HepG2 (cell line): ENCODE results near the gene GNG13. TPM values are rescaled to one million over a fixed set of nuclear protein-coding genes. Genes with fewer than 3 reads are reported as not detected.

Experiments
- ATAC-seq: fragments of 200-7000 bp; cut with Tn5 transposase; 3 replicates; pipeline ENCODE4 v1.9.1; 2020; ENCODE audit warnings: mild to moderate bottlenecking, moderate library complexity
- BruUV-seq: library from RNA; stranded (reverse); fragments of 400-500 nt; replicated peaks from 2 replicates; lab custom pipeline; 2021; lab: Mats Ljungman, UMichigan
- CTCF ChIA-PET: fragments of 300-600 bp; formaldehyde crosslinking; extraction: SDS; loops from one replicate; lab custom pipeline; 2021; ENCODE audit warnings: low total read pairs, inconsistent platforms, low intra/inter-chr PET ratio; lab: Yijun Ruan, JAX
- POLR2A ChIA-PET: fragments of 350-600 bp; sonication (Branson Sonifier 250); formaldehyde crosslinking; loops from one replicate; lab custom pipeline; 2020; ENCODE audit warnings: antibody characterized with exemption, inconsistent platforms; lab: Yijun Ruan, JAX
- DNase-seq: peaks from one replicate; pipeline ENCODE4 v3.0.0-alpha.2; 2015; ENCODE audit warnings: low spot score
- FAIRE-seq: peaks from 3 replicates; lab custom pipeline; 2011; peaks lifted over from hg19 to GRCh38; lab: Jason Lieb, UNC
- H2AFZ ChIP-seq: one replicate; pipeline ENCODE4 v1.6.1; 2011; ENCODE audit warnings: low read length, inconsistent platforms
- H3K27ac ChIP-seq: fragments of 300-600 bp; 3 replicates; pipeline ENCODE4 v1.8.0; 2011; ENCODE audit warnings: mixed run types, mild to moderate bottlenecking, mixed read lengths, low read length, inconsistent platforms; ENCODE audit not compliant: insufficient read depth; ENCODE audit errors: extremely low read length
- H3K27me3 ChIP-seq, 2 experiments: fragments of 200-600 bp in 1 of 2; 2 replicates in 1 of 2; 3 replicates in 1 of 2; pipeline versions ENCODE4 v1.6.0 to v1.8.0; 2011; ENCODE audit warnings: low read length in 2 of 2, mild to moderate bottlenecking in 2 of 2, moderate library complexity in 2 of 2, inconsistent platforms in 1 of 2; ENCODE audit not compliant: insufficient read depth in 2 of 2, control insufficient read depth in 1 of 2
- H3K36me3 ChIP-seq, 2 experiments: fragments of 200-600 bp in 1 of 2; replicated peaks in 1 of 2; 2 replicates in 1 of 2; 3 replicates in 1 of 2; pipeline versions ENCODE4 v1.5.1 to v1.8.0; 2011; ENCODE audit warnings: low read length in 2 of 2, inconsistent platforms in 1 of 2; ENCODE audit not compliant: insufficient read depth in 2 of 2, control insufficient read depth in 1 of 2
- H3K4me1 ChIP-seq: 2 replicates; pipeline ENCODE4 v1.5.1; 2012; ENCODE audit warnings: low read length, inconsistent platforms; ENCODE audit not compliant: insufficient read depth
- H3K4me2 ChIP-seq: 2 replicates; pipeline ENCODE4 v1.6.0; 2011; ENCODE audit warnings: low read depth, low read length, inconsistent platforms
- H3K4me3 ChIP-seq, 3 experiments: fragments of 200-600 bp in 1 of 3; sonication (generic), shearing (Covaris generic) in 1 of 3; replicated peaks in 1 of 3; 2 replicates each; pipeline ENCODE4 v1.5.1; 2011 to 2016; ENCODE audit warnings: low read length in 3 of 3, inconsistent platforms in 2 of 3, low read depth in 2 of 3, mild to moderate bottlenecking in 2 of 3, control low read depth in 1 of 3, mixed read lengths in 1 of 3; ENCODE audit not compliant: insufficient read depth in 1 of 3
- H3K79me2 ChIP-seq: one replicate; pipeline ENCODE4 v1.6.1; 2011; ENCODE audit warnings: low read length, inconsistent platforms; ENCODE audit not compliant: insufficient read depth
- H3K9ac ChIP-seq: 2 replicates; pipeline ENCODE4 v1.6.0; 2011; ENCODE audit warnings: mild to moderate bottlenecking, low read depth, low read length, inconsistent platforms; ENCODE audit not compliant: insufficient read depth
- H3K9me3 ChIP-seq: 2 replicates; pipeline ENCODE4 v1.5.1; 2012; ENCODE audit warnings: mild to moderate bottlenecking, low read length
- H4K20me1 ChIP-seq: 2 replicates; pipeline ENCODE4 v1.6.0; 2011; ENCODE audit warnings: inconsistent platforms, mild to moderate bottlenecking, low read length, moderate library complexity; ENCODE audit not compliant: insufficient read depth
- ATF7-NPFF ChIP-seq: sonication (generic); formaldehyde crosslinking; IDR thresholded peaks from 2 replicates; pipeline ENCODE4 v1.8.1; 2023; ENCODE audit warnings: mild to moderate bottlenecking, low read depth, missing genetic modification reagents, moderate library complexity
- CTCF ChIP-seq: sonication (generic); formaldehyde crosslinking; IDR thresholded peaks from 2 replicates; pipeline ENCODE4 v1.5.0; 2020; ENCODE audit warnings: mild to moderate bottlenecking, missing genetic modification reagents, moderate library complexity
- MTA1 ChIP-seq: sonication (generic); formaldehyde crosslinking; IDR thresholded peaks from 2 replicates; pipeline ENCODE4 v1.4.0; 2020; ENCODE audit warnings: missing genetic modification reagents, mild to moderate bottlenecking, borderline replicate concordance
- PHF21A ChIP-seq: sonication (generic); formaldehyde crosslinking; IDR thresholded peaks from 2 replicates; pipeline ENCODE4 v1.5.0; 2020; ENCODE audit warnings: mild to moderate bottlenecking, missing genetic modification reagents
- RFX5 ChIP-seq: IDR thresholded peaks from 2 replicates; pipeline ENCODE4 v1.6.1; 2011; ENCODE audit warnings: low read depth, low read length, improper control_type of control experiment
- ZNF317 ChIP-seq: sonication (generic); formaldehyde crosslinking; IDR thresholded peaks from 2 replicates; pipeline ENCODE4 v1.5.0; 2020; ENCODE audit warnings: mild to moderate bottlenecking, missing genetic modification reagents
- ZNF326 ChIP-seq: sonication (generic); formaldehyde crosslinking; IDR thresholded peaks from 2 replicates; pipeline ENCODE4 v1.4.0; 2020; ENCODE audit warnings: missing genetic modification reagents, borderline replicate concordance
- ZNF724P ChIP-seq: sonication (generic); formaldehyde crosslinking; IDR thresholded peaks from 2 replicates; pipeline ENCODE4 v1.8.0; 2022; ENCODE audit warnings: missing genetic modification reagents, borderline replicate concordance
- WGBS: methylation state at CpG from one replicate; pipeline ENCODE4 v1.1.6; 2017; ENCODE audit warnings: low lambda C conversion rate; 5-methylcytosine and 5-hydroxymethylcytosine counted together
- in situ Hi-C: cut with HindIII; loops from 2 replicates; pipeline ENCODE4 v1.10.0; 2017; ENCODE audit warnings: low pct_unique_long_range_greater_than_20kb; ENCODE audit not compliant: extremely low pct_ligation_motif_present
- intact Hi-C: fragments of 100-400 bp; cut with micrococcal nuclease; formaldehyde crosslinking; loops from one replicate; pipeline ENCODE4 v1.10.0; 2022; ENCODE audit not compliant: unreplicated experiment
- polyA plus RNA-seq, 8 experiments: library from polyadenylated mRNA; depleted of rRNA in 3 of 8; stranded (reverse) in 7 of 8; unstranded in 1 of 8; fragments of >200 nt; fragmentation: Illumina TruSeq in 4 of 8; extraction: Trizol in 4 of 8; gene quantifications; 2 replicates each; pipeline versions ENCODE4 v1.2.1 to v1.2.3, GENCODE V29; 2011 to 2016; ENCODE audit warnings: low read depth in 4 of 8, missing spikeins in 1 of 8, mixed read lengths in 1 of 8; ENCODE audit not compliant: insufficient read depth in 1 of 8
- total RNA-seq, 5 experiments: library from RNA; depleted of rRNA; stranded (reverse); fragments of >200 nt; fragmentation: Illumina TruSeq; extraction: Trizol; gene quantifications; 2 replicates each; pipeline ENCODE4 v1.2.3, GENCODE V29; 2016; ENCODE audit warnings: low read depth in 1 of 5

Gene GNG13
- total and polyA plus RNA-seq, 2 of the 13 experiments (the other 11 are each of a cell fraction or from before 2014, with no cell fraction given): not detected

GRCh38 chr16:789191-789850 is 11.2 kb downstream of the GNG13 start:
- Histone ChIP-seq H3K36me3 (peaks cover 5 to 12% of the 10 kb centered on the region in 2 experiments; a peak in 3 of 5 replicates), H3K27ac (peak overlapping the region; percentile 47), H3K27me3 (no peaks in the 10 kb centered on the region; a peak in 1 of 5 replicates), H2AFZ (no peak overlapping the region), H3K9me3 (no peaks in the 10 kb centered on the region), H3K79me2 (peaks cover 3% of the 10 kb centered on the region), H3K9ac (peak overlapping the region; percentile 77), H3K4me3 (peak overlapping the region; percentile 71 to 90 (median 75); a peak in 5 of 6 replicates), H4K20me1 (no peaks in the 10 kb centered on the region), H3K4me2 (peak overlapping the region; percentile 84), H3K4me1 (peaks cover 15% of the 10 kb centered on the region)
- in situ Hi-C loops: loop anchor here (5.0 kb wide), 2 partner anchors 47 to 77 kb away; partner anchors contain the start of gene CIAO3
- no TSS peak for BruUV-seq
- intact Hi-C loops: no loop called here
- ATAC-seq (no peak), FAIRE-seq (no peak), DNase-seq (no peak)
- POLR2A ChIA-PET: interaction anchor here (1.3 to 1.4 kb wide), 2 partner anchors 28 to 99 kb away, joined by 5 read pairs; partner anchors contain the start of genes MSLN and WDR24
- WGBS: 78% methylated on average over 8 of the region's 33 CpGs
- CTCF ChIA-PET: no interaction called here
- TF ChIP-seq RFX5: no peak
- TF ChIP-seq ZNF724P (CRISPR knock-in tag): 0 out of 2 replicates have a peak, but pooled peaks have one; percentile 11
- TF ChIP-seq CTCF: no peak
- TF ChIP-seq PHF21A (CRISPR knock-in tag): no peak
- 0 out of 2 replicates have a peak, but pooled peaks have one; percentile 5 for TF ChIP-seq ATF7-NPFF
- 0 out of 2 replicates have a peak, but pooled peaks have one; percentile 10 for TF ChIP-seq MTA1 (CRISPR knock-in tag)
- TF ChIP-seq ZNF326 (CRISPR knock-in tag): no peak
- no peak for TF ChIP-seq ZNF317 (CRISPR knock-in tag)
